Sciatic nerve (tissue), 2 donors: ENCODE measurements around the gene ZNF66. TPM values are rescaled to one million over a fixed set of nuclear protein-coding genes. Genes with fewer than 3 reads are reported as not detected.
"Not testable (repeated sequence)": the region's sequence is repeated elsewhere in the genome, so short reads cannot be mapped to it uniquely, and the experiment has no call there.

Experiments used
- ATAC-seq: fragments of 200-7000 bp; cut with Tn5 transposase; one replicate; pipeline ENCODE4 v1.9.1; 2020; ENCODE audit warnings: mild to moderate bottlenecking, moderate library complexity
- DNase-seq: peaks from one replicate; pipeline ENCODE4 v3.0.0-alpha.2; 2020; ENCODE audit warnings: low spot score
- intact Hi-C: fragments of 100-400 bp; cut with DNase I; formaldehyde crosslinking; loops from one replicate; pipeline ENCODE4 v1.14.2; 2022
- total RNA-seq: library from RNA; stranded (reverse); fragmentation: NEBNext Ultra II Directional; extraction: Animal tissue kit (Norgen Biotek cat#: 25700); gene quantifications from one replicate; pipeline ENCODE4 v1.2.1, GENCODE V29; 2021
- donor health status: DM: no; HTN: no; CAD: no.
- donor health status: DM: no; HTN: no; CAD: no.

Gene ZNF66
- 6.0 TPM for total RNA-seq

GRCh38 chr19:20776083-20777076 is at the start of gene ZNF66:
Gene ZNF66 (plus strand): TSS chr19:20776304. CDS start chr19:20776448, 144 bp downstream.
- ATAC-seq, result peak; percentile 100
- peak; percentile 98 for DNase-seq
- intact Hi-C loops, result no loop called here

GRCh38 chr19:20750169-20750568 is 25.9 kb upstream of the ZNF66 start:
- DNase-seq, ATAC-seq, intact Hi-C loops: not testable (repeated sequence)

GRCh38 chr19:20752291-20752690 is 23.8 kb upstream of the ZNF66 start:
- ATAC-seq, DNase-seq, intact Hi-C loops: not testable (repeated sequence)

GRCh38 chr19:20769225-20769736 is 6.8 kb upstream of the ZNF66 start:
- not testable (repeated sequence) for ATAC-seq

GRCh38 chr19:20787786-20788185 is 11.7 kb downstream of the ZNF66 start:
- DNase-seq (no peak), ATAC-seq (no peak)
- intact Hi-C loops, result no loop called here

More at GRCh38 chr19:20769225-20769736, 6.8 kb upstream of the ZNF66 start:
- DNase-seq, intact Hi-C loops: not testable (repeated sequence)

GRCh38 chr19:20791806-20792205 is 15.7 kb downstream of the ZNF66 start:
- ATAC-seq, result no peak
- intact Hi-C loops, result no loop called here
- DNase-seq, result no peak

GRCh38 chr19:20806311-20807262 is 30.5 kb downstream of the ZNF66 start:
- intact Hi-C loops, DNase-seq, ATAC-seq: not testable (repeated sequence)

GRCh38 chr19:20840371-20840770 is 64.3 kb downstream of the ZNF66 start:
- no peak for DNase-seq
- ATAC-seq, result no peak
- intact Hi-C loops, result no loop called here

Other genes with a start within 250 kb of the ZNF66 start
- 17.4 TPM for gene ZNF737, start 210.5 kb upstream of the ZNF66 start, total RNA-seq
- 19.7 TPM for gene ZNF626, start 114.7 kb upstream of the ZNF66 start, total RNA-seq
- 4.8 TPM for gene ZNF85, start 146.9 kb downstream of the ZNF66 start, total RNA-seq
- gene ZNF430, start 244.4 kb downstream of the ZNF66 start, total RNA-seq, result 20.2 TPM